ENCODE measurements around the gene PARD6B. TPM values are rescaled to one million over a fixed set of nuclear protein-coding genes. Genes with fewer than 3 reads are reported as not detected.

Gene PARD6B, protein sequence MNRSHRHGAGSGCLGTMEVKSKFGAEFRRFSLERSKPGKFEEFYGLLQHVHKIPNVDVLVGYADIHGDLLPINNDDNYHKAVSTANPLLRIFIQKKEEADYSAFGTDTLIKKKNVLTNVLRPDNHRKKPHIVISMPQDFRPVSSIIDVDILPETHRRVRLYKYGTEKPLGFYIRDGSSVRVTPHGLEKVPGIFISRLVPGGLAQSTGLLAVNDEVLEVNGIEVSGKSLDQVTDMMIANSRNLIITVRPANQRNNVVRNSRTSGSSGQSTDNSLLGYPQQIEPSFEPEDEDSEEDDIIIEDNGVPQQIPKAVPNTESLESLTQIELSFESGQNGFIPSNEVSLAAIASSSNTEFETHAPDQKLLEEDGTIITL
- 0.15 and 0.17 TPM in 2 replicates for total RNA-seq

DNA sequence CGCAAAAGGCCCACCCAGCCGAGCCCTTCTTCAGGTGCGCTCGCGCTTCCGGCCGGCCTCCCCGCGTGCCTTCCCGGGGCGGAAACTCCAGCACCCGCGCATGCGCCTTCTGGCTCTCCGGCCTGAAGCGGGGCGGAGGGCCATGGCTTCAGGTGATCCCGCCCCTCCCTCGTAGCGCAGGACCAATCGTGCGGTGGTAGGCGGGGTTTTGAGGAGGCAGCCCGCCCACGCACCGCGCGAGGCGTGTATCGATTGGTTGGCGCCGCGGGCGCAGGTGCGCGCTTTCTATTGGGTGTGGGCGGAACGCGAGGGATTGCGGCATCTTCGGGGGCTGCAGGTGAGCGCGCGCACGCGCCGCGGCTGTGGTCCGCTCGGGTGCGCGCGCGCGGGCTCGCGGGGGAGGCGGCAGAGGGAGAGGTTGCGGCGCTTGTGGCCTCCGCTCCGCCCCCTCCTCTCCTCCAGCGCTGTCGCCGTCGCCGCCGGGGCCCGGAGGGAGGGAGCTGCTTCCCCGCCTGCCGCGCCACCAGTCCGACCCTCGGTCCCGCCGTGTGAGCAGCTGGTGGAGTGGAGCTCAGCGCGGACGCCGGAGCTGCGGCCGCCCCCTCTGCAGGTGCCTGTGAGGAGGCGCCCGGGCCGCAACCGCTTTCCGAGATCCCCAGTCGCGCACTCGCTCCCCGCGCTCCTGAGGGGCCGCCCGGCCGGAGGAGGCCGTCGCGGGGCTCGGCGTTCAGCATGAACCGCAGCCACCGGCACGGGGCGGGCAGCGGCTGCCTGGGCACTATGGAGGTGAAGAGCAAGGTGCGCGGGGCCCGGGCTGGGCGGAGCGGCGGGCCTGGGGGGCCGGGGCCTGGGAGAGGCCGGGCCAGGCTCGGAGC is at the start of gene PARD6B:
Gene PARD6B (plus strand): TSS at position 526 of the 875 bp plus-strand sequence. CDS start 207 bp downstream, at position 733.

DNA sequence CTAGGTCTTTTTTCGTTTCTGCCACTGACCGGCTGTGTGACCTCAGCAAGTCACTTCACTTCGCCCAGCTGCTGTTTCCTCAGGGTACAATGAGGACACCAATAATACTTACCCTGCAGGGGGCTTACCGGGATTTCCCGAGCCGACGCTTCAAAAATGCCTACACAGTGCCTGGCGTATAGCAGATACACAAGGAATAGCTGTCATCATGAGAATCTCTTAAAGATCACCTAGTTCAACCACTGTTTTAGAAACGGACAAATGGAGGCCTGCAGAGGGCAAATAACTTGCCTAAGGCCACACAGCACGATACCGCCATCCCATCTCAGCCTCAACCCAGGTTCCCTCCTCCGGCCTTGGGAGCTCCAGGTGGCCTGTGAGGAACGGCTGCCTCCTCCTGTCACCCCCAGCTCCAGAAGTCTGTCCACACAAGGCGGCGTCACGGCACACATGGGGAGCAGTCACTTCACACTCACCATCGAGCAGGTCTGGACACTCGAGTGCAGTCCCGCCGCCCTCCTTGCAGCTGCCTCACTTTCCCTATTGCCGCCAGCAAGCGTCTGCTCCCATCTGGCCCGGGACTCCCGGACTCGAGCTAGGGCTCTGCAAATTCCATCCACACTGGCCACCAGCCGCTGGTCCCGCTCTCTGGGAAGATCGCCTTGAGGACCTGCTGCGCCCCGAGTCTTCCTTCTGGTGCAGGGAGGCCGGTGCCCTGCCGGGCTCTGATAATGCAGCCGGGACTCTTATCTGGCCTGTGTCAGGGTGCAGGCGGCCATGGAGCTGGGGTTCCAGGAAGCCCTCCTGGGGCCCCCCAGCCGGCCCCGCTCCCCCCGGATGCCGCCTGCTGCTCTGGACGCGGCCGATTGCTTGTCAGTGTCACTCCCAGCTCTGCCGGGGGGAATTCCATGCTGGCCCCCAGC is 40.5 kb upstream of the PARD6B start, which contains the start of gene RIPOR3:
Gene RIPOR3 (minus strand): TSS at position 893 of the 923 bp plus-strand sequence. CDS start 414 bp downstream, at position 479.

DNA sequence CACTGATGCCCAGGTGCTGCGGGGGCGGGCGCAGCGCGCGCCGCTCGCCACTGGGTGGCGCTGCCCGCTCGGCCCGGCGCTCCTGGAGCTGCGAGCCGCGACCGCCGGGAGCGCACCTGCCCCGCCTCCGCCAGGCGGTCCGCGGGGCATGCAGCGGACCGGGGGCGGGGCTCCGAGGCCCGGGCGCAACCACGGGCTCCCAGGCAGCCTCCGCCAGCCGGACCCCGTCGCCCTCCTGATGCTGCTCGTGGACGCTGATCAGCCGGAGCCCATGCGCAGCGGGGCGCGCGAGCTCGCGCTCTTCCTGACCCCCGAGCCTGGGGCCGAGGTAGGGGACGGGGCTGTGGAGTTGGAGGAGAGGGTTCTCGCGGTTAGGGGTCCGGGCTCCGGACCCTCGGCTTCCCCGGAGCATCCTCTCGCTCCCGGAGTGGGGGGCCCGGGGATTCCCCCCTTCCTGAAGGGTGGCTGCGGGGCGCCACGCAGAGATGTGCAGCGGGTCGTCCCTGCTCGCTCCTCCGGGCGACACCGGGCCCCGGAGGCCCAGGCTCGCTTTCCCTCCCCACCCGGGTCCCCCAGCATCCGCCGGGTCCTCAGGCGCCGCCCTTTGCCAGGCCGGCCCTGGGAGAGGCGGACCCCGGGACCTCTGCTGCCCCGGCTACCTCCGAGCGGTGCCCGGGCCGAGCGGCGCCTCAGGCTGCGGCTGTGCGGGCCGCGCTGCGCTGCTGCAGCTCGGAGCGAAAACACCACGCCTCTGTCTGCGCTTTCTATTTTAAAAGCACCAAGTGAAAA is 63.7 kb downstream of the PARD6B start, which contains the start of gene BCAS4:
Gene BCAS4 (plus strand): TSS at position 216 of the 789 bp plus-strand sequence. CDS start 23 bp downstream, at position 239.

Other genes starting within 250 kb of the PARD6B start
- 40.7 and 41.5 TPM in 2 replicates for gene PTPN1, start 221.2 kb upstream of the PARD6B start, total RNA-seq
- gene RIPOR3, start 40.0 kb upstream of the PARD6B start, total RNA-seq = 0.30 and 0.34 TPM in 2 replicates
- 23.7 and 27.9 TPM in 2 replicates for gene BCAS4, start 63.5 kb downstream of the PARD6B start, total RNA-seq
- 14.1 and 16.0 TPM in 2 replicates for gene ADNP, start 199.9 kb downstream of the PARD6B start, total RNA-seq
- gene DPM1, start 227.0 kb downstream of the PARD6B start, total RNA-seq = 70.8 and 81.7 TPM in 2 replicates
- 5.2 and 5.5 TPM in 2 replicates for gene MOCS3, start 227.2 kb downstream of the PARD6B start, total RNA-seq